Gastrocnemius medialis (tissue), 4 donors: ENCODE results near the gene SPOCK1.

ENCODE experiments used
- CTCF ChIP-seq, 5 experiments: fragments of 450-650 bp in 3 of 5; fragments of 200-600 bp in 2 of 5; sonication (generic) in 2 of 5; IDR thresholded peaks in 4 of 5; conservative IDR thresholded peaks in 1 of 5; 1 replicate in 4 of 5; 2 replicates in 1 of 5; pipeline ENCODE4 v1.5.1; 2016 to 2019; ENCODE audit warnings: antibody characterized with exemption in 5 of 5, mild to moderate bottlenecking in 3 of 5, moderate library complexity in 3 of 5
- POLR2A ChIP-seq, 2 donors: fragments of 450-650 bp; IDR thresholded peaks; one replicate each; pipeline ENCODE4 v1.6.1; 2017; ENCODE audit warnings: antibody characterized with exemption in 2 of 2, mild to moderate bottlenecking in 2 of 2, moderate library complexity in 2 of 2

GRCh38 chr5:137220523-137220927 is 278.6 kb downstream of the SPOCK1 start:
- TF ChIP-seq CTCF (IDR thresholded peaks at IDR 0.05 in 4 of 5, conservative IDR thresholded peaks at IDR 0.05 in 1 of 5) = peak in 4 of 5 experiments; percentile 19 to 53 (median 38)
- TF ChIP-seq POLR2A (IDR thresholded peaks at IDR 0.05) = no peak
